HG03196 (cell line): Measurements from ENCODE around the gene C10orf67.
A peak's percentile ranks its signal among the peaks of the same experiment; 100 is the strongest.
"Not testable (repeated sequence)": the region's sequence is repeated elsewhere in the genome, so short reads cannot be mapped to it uniquely, and the experiment has no call there.

Experiments used
- ATAC-seq: cut with Tn5 transposase; IDR thresholded peaks from one replicate; pipeline ENCODE4 v1.9.1; 2021; ENCODE audit not compliant: unreplicated experiment

Gene C10orf67

GRCh38 chr10:23344241-23344841 is at the start of gene C10orf67:
Gene C10orf67, minus strand, starts transcription at chr10:23344797. Its CDS starts 23 bp downstream, at chr10:23344774.
- no peak for ATAC-seq

- no peak for ATAC-seq
Observed at GRCh38 chr10:23391821-23392220, 47.2 kb upstream of the C10orf67 start.

- ATAC-seq, result no peak
Observed at GRCh38 chr10:23390809-23391208, 46.2 kb upstream of the C10orf67 start.

- ATAC-seq, result not testable (repeated sequence)
Observed at GRCh38 chr10:23390408-23390807, 45.8 kb upstream of the C10orf67 start.

- not testable (repeated sequence) for ATAC-seq
Observed at GRCh38 chr10:23387516-23387915, 42.9 kb upstream of the C10orf67 start.

GRCh38 chr10:23386052-23386451 is 41.5 kb upstream of the C10orf67 start:
- no peak for ATAC-seq

GRCh38 chr10:23384364-23384763 is 39.8 kb upstream of the C10orf67 start:
- ATAC-seq, result no peak

- ATAC-seq, result no peak
Observed at GRCh38 chr10:23383637-23384036, 39.0 kb upstream of the C10orf67 start.

GRCh38 chr10:23381298-23382040 is 36.9 kb upstream of the C10orf67 start:
- ATAC-seq, result no peak

- ATAC-seq, result no peak
Observed at GRCh38 chr10:23379686-23380085, 35.1 kb upstream of the C10orf67 start.

- no peak for ATAC-seq
Observed at GRCh38 chr10:23376229-23376655, 31.6 kb upstream of the C10orf67 start.

GRCh38 chr10:23375366-23375765 is 30.8 kb upstream of the C10orf67 start:
- ATAC-seq, result no peak

- ATAC-seq, result no peak
Observed at GRCh38 chr10:23373156-23373555, 28.6 kb upstream of the C10orf67 start.

GRCh38 chr10:23371073-23371472 is 26.5 kb upstream of the C10orf67 start:
- no peak for ATAC-seq

- ATAC-seq, result no peak
Observed at GRCh38 chr10:23370106-23370505, 25.5 kb upstream of the C10orf67 start.

- ATAC-seq, result peak; percentile 65
Observed at GRCh38 chr10:23368816-23369640, 24.4 kb upstream of the C10orf67 start.

GRCh38 chr10:23367896-23368595 is 23.4 kb upstream of the C10orf67 start:
- ATAC-seq, result peak; percentile 10

- ATAC-seq, result peak; percentile 19
Observed at GRCh38 chr10:23365417-23366030, 20.9 kb upstream of the C10orf67 start.

- no peak for ATAC-seq
Observed at GRCh38 chr10:23364378-23364777, 19.8 kb upstream of the C10orf67 start.

GRCh38 chr10:23363793-23364135 is 19.2 kb upstream of the C10orf67 start:
- no peak for ATAC-seq
